Effector CD8-positive, alpha-beta T cell (primary cell): ENCODE measurements around the gene CD2BP2.
"Not testable (repeated sequence)": the region's sequence is repeated elsewhere in the genome, so short reads cannot be mapped to it uniquely, and the experiment has no call there.

Source experiments
- DNase-seq: peaks from one replicate; lab custom pipeline; 2025; lab: John Stamatoyannopoulos, UW
- total RNA-seq, 4 experiments: gene quantifications; one replicate each; lab custom pipeline; 2026; lab: John Stamatoyannopoulos, UW

The CD2BP2 gene
- total RNA-seq = 161 to 206 (median 185) reads per million in 4 experiments

DNA sequence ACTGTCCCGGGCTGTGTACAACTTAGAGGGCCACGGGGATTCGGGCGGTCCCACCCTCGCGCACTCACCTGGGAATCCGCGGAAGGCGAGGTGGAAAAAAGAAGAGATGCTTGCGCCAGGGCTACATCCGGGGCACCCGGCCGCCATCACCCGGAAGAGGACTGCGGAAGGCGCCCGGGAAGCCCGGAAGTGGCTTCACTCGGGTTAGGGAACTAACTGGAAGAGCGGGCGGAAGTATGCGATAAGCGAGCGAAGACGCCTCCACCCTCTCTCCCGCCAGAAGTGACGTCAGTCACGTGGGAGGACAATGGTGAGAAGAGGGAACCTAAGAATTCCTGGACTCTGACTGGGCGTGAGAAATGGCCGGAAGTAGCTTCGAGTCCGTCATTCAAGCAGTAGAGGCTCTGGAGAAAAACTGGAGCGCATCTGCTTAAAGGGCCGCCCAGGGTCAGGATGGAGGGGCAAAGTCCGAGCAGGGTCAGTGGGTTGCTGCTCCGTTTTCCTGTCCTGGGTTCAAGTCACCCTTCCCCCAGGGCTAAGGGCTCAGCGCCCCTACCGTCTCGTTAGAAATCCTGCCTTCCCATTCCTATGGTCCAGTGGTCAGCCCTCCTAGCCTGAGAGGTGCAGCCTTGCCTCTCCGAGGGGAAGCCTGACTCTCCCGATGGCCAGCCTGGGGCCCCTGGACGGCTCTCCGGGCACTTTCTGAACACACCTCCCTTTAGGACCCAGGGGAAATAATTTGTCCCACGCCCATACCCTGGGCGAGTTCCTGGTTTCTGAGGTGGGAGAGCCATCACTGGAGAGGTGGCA lies at the start of gene CD2BP2:
CD2BP2 (minus strand) TSS at position 165 of the 810 bp plus-strand sequence. CDS start 627 bp downstream, outside the sequence.
- DNase-seq = peak; percentile 81

GRCh38 chr16:30401768-30402425 lies 46.8 kb upstream of the CD2BP2 start:
- DNase-seq = no peak

DNA sequence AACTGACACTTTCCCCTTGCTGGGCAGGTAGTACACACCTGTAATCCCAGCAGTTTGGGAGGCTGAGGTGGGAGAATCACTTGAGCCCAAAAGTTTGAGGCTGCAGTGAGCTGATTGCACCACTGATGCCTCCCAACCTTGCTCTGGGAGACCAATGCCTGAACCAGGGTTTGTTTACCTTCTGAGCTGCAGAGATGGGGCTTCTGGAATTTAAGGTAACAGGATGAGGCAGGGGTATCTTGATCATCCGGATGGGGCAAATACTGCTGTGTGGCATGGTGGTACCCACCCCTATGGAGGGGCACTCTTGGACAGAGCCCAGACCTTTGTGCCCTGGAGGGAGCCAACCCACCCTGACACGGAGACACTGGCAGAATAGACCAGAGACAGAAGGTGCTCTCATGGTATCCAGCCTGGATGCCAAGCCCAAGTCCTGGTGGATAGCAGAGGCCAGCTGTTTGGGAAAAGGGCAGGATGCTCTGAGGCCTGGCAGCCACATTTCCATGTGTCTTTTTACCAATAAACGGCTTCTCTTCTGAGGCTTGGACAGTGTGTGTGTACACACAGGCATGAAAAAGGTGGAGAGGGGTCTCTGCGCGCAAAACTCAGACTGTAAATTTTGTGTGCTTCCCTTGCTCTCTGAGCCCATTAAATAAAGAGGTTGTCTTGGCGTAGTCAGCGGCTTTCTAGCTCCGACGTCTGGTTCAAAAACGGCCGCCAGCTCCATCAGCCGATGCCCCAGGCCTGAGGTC lies 44.5 kb upstream of the CD2BP2 start:
- DNase-seq = no peak

DNA sequence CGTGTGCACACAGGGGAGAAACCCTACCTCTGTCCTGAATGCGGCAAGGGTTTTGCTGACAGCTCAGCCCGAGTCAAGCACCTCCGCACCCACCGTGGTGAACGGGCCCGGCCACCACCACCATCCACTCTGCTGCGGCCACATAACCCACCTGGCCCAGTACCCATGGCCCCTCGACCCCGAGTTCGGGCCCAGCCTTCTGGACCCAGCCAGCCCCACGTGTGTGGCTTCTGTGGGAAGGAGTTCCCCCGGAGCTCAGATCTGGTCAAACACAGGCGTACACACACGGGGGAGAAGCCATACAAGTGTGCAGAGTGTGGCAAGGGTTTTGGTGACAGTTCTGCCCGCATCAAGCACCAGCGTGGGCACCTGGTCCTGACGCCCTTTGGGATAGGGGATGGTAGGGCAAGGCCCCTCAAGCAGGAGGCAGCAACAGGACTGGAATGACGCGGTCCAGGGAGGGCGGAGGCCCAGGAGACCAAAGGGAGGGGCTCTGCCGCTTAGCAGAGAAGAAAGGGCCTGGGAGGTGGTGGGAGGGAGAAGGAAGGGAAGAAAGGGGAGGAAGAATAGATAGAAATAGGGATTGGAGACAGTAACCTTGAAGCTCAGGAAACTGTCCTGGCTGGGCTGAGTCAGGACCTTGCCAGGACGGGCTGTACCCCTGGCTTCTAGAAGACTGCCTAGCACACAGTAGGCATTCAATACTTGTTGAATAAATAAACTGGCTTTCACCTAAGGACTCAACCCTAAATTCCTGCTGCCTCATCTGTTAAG lies 43.7 kb upstream of the CD2BP2 start:
- no peak for DNase-seq

- no peak for DNase-seq
Measured at GRCh38 chr16:30397776-30398660, 42.9 kb upstream of the CD2BP2 start.

- DNase-seq = no peak
Measured at GRCh38 chr16:30397056-30397455, 41.9 kb upstream of the CD2BP2 start.

DNA sequence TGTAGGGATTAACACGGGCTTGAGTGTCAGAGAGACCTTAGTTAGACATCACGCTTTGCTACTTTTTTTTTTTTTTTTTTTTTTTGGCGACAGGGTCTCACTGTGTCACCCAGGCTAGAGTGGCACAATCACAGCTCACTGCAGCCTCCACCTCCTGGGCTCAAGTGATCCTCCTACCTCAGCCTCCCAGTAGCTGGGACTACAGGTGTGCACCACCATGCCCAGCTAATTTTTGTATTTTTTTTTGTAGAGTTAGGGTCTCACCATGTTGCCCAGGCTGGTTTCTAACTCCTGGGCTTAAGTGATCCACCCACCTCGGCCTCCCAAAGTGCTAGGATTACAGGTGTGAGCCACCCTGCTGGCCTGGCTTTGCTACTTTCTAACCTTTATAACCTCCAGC lies 41.5 kb upstream of the CD2BP2 start:
- not testable (repeated sequence) for DNase-seq

- no peak for DNase-seq
Measured at GRCh38 chr16:30395992-30396585, 41.0 kb upstream of the CD2BP2 start.

DNA sequence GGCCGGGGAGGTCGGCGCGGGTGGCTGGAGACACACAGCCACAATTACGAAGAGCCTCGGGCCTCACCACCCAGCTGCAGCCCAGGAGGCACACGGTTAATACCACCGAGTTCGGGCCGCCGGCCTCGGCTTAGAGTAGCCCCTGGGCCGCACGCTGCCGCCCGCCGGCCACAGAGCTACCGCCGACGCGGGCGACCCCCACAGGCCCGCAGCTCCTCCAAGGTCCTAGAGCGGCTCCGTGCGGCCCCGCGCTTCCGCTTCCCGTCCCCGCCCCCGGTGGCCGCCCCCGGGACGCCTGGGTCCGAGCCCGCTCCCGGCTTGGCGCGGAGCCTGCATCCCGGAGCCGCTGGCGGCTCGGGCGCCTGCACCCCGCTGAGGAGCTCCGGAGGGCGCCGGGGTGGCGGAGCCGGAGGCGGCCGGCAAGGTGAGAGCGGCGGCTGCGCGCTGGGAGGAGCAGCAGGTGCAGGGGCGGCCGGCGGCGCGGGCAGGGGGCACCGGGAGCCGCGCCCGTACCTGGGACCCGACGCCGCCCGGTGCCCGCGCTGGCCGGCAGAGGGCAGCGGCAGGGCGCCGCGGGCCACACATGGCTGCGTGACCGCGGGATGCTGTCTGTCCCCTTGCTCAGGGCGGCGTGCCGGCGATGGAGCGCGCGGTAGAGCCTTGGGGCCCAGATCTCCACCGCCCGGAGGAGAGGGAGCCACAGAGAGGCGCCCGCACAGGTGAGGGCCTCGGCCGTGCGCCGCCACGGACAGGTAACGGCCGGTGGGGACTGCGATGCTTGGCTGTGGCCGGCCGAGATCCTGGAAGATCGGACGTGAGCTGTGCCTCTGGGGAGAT lies 40.3 kb upstream of the CD2BP2 start, which contains the start of gene ZNF48:
ZNF48 (plus strand) TSS at position 266 of the 837 bp plus-strand sequence; CDS start at position 641, 375 bp downstream.
- DNase-seq = no peak

GRCh38 chr16:30394592-30395154 lies 39.6 kb upstream of the CD2BP2 start:
- no peak for DNase-seq

DNA sequence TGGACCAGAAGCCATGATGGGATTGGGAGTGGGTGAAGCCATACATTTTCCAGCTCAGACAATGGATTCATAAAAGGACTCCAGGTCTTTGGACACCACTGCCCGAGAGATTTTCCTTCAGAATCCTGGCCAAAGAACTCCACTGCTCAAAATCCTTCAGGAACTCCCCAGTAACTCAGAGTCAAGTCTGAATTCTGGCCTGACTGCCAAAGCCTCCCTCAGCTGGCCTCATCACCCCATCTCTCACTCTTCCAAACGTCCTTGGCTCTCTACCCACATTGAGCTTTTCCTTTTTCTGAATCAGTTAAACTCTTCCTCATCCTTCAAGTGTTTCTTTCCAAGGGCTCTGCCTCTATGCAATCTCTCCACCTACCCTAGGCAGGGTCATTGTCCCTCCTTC lies 28.4 kb upstream of the CD2BP2 start:
- DNase-seq = no peak

DNA sequence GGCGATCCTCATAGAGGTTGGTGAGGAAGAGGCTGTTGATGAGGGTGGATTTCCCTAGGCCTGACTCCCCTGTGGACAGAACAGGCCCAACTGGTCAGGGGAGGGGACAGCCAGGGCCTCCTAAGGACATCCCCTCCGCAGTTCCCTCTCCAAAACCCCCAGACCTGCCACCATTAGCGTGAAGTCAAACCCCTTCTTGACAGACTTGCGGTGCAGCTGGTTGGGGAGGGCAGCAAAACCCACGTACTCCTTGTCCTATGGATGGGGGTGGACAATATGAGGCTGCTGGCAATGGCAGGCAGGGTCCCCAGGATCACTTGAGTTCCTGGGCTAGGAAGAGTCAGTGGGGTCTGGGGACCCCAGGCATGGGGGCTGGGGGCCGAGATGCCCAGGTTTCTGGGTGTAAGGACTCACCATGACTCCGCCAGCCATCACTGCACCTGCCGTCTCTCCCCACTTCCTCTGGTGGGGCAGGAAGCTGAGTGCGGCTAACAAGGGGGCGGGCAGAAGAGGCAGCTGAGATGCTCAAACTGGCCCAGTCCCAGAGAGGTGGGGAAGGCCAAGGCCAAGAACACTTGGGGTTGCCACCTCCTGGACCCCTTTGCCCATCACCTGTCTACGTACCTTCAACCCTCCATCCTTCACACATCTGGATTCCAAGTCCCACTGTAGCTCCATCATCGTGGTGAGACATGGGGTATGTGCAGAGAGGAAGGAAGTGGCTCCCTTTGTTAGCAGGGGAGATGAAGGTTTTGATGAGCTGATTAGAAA lies 27.2 kb upstream of the CD2BP2 start, which contains the start of gene SEPTIN1:
SEPTIN1 (minus strand) TSS at position 451 of the 771 bp plus-strand sequence; CDS start at position 432, 19 bp downstream.
- DNase-seq = peak; percentile 41

DNA sequence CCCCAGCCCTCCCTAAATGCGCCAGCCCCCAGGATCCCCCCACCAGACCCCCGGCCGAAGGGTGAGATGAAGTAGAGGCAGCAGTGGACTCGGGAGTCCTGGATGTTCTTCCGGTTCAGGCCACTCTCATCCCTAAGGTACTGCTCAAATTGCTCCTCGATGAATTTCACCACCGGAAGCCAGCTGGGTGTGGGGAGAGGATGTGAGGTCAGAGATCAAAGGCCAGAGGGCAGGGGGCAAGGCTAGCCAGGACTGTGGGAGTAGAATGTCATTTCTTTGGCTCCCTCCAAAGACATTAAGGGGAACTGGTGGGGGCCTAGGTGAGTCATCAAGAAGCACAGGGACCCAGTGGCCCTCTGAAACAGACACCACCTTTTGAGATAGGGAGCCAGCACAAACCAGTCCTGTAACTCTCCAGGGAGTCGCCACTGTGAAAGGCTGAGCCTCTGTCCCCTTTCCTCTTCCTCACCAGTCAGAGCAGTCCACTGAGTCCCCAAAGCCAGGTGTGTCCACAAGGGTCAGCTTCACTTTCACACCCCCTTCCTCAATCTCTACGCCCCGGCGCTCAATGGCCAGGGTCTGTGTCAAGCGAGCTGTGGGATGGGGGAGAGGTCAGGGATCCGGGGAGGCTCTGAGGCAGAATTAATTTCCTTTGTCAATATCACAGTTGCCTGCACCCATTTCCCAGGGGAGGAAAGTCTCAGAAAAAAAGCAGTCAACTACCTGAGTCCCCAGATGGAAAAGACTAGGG lies 26.4 kb upstream of the CD2BP2 start:
- DNase-seq = no peak

DNA sequence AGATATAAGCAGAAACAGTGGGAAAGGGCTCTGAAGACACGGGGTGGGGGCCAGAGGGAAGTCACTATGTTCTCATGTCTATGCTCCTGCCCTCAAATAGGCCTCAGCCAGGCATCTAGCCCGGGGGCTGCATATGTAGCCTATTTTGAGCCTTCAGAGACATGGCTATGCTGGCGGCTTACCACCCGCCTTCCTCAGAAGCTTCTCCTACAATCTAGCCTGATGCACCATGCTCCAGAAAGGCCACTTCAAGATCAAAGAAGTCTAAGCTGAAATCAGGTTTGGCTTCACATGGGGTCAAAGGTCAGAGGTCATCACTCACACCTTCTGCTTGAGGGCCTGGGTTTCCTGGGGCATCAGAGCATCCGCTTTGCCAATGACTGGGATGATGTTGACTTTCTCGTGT lies 25.7 kb upstream of the CD2BP2 start:
- no peak for DNase-seq

DNA sequence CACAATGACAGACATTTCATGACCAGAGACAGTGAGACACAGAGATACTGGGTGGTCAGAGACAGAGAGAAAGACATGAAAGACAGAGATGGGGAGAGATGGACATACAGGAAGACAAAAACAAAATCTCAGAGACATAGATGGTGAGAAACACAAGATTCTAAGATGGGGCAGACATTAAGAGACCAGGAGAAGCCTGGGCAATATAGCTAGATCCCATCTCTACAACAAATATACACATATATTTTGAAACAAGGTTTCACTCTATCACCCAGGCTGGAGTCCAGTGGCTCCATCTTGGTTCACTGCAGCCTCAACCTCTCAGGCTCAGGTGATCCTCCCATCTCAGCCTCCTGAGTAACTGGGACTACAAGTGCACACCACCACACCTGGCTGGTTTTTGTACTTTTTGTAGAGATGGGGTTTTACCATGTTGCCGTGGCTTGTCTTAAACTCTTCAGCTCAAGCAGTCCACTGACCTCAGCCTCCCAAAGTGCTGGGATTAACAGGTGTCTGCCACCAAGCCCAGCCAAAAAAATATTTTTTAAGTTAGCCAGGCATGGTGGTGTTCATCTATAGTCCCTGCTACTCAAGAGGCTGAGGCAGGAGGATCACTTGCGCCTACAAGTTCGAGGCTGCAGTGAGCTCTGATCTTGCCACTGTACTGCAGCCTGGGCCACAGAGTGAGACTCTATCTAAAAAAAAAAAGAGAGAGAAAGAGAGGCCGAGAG lies 25.1 kb upstream of the CD2BP2 start:
- no peak for DNase-seq

DNA sequence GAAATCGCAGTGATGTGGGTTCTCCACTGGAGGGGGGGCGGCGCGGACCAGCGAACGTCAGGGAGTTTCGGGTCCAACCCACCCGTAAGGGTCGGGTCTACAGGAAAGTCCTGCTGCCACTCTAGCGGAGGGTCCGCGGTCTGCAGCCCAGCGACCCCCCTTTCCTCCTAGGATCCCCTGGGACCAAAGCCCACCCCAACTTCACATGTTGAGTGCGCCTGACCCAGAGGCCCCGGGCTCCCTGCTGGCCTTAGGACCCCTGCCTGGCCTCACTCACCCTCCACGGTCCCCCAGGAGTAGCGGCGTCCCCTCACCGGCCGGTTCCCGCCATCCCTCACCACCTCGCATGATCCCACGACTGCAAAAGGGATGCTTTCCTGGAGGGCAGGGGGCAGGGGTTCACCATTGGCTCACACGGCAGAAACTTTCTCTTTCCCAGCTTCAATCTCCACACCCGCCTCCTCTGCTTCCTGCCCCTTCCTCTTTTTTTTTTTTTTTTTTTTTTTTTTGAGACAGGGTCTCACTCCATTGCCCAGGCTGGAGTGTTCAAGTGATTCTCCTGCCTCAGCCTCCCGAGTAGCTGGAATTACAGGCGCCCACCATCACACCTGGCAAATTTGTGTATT lies 24.2 kb upstream of the CD2BP2 start:
- DNase-seq = no peak
